Colonic mucosa (tissue), 4 donors: ENCODE results near the gene AFF3. TPM values are rescaled to one million over a fixed set of nuclear protein-coding genes. Genes with fewer than 3 reads are reported as not detected.

Experiments
- DNase-seq: peaks from one replicate; pipeline ENCODE4 v3.0.0-alpha.2; 2020
- H3K27ac ChIP-seq: fragments of 200-600 bp; one replicate; pipeline ENCODE4 v1.8.0; 2021
- H3K27me3 ChIP-seq: fragments of 200-600 bp; one replicate; pipeline ENCODE4 v1.8.0; 2021
- H3K36me3 ChIP-seq: fragments of 200-600 bp; one replicate; pipeline ENCODE4 v1.8.0; 2021
- H3K4me1 ChIP-seq: fragments of 200-600 bp; one replicate; pipeline ENCODE4 v1.8.0; 2021; ENCODE audit warnings: mild to moderate bottlenecking
- H3K4me3 ChIP-seq: fragments of 200-600 bp; one replicate; pipeline ENCODE4 v1.8.0; 2021
- H3K9ac ChIP-seq, 2 donors: one replicate each; pipeline ENCODE4 v1.7.0; 2013; ENCODE audit warnings: control low read depth in 2 of 2, low read depth in 2 of 2, low read length in 2 of 2
- H3K9me3 ChIP-seq: fragments of 200-600 bp; one replicate; pipeline ENCODE4 v1.8.0; 2021
- intact Hi-C: fragments of 100-400 bp; cut with DNase I; formaldehyde crosslinking; loops from one replicate; pipeline ENCODE4 v1.14.1; 2022
- total RNA-seq, 2 donors: library from RNA; stranded (reverse); fragmentation: NEBNext Ultra II Directional in 1 of 2; extraction: Animal tissue kit (Norgen Biotek cat#: 25700) in 1 of 2; gene quantifications; one replicate each; pipeline ENCODE4 v1.2.1, GENCODE V29; 2021
- TF ChIP-seq, protein P1 (sequence below): fragments of 200-600 bp; IDR thresholded peaks from one replicate; pipeline ENCODE4 v1.8.0; 2022; ENCODE audit warnings: antibody characterized with exemption, mild to moderate bottlenecking
- donor health status: healthy.
- donor health status: DM: no; HTN: no; CAD: no.
- donor health status: DM: no; HTN: no; CAD: no.

The AFF3 gene
- total RNA-seq, 2 donors from 2014 or later = 0.86 to 2.6 TPM

DNA sequence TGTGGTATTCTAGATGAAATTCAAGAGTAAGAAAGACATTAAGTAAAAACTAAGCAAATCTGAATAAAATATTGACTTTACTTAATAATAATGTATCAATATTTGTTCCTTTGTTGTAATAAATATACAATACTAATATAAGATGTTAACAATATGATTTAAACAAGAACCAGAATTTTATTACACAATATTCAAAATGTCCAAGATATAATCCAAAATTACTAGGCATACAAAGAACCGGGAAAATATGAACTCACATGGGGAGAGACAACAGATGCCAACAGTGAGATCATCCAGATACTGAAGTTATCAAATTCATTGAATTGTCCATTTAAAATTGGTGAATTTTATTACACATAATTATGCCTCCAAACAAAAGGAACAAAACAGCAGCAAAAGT is 286.3 kb downstream of the AFF3 start:
- Histone ChIP-seq H3K36me3 (no peaks in the 10 kb centered on the region), H3K27ac (no peak overlapping the region), H3K9me3 (no peaks in the 10 kb centered on the region), H3K4me1 (no peaks in the 10 kb centered on the region), H3K4me3 (no peak overlapping the region), H3K27me3 (no peaks in the 10 kb centered on the region), H3K9ac (no peak overlapping the region)
- intact Hi-C loops = no loop called here
- TF ChIP-seq, protein P1, sequence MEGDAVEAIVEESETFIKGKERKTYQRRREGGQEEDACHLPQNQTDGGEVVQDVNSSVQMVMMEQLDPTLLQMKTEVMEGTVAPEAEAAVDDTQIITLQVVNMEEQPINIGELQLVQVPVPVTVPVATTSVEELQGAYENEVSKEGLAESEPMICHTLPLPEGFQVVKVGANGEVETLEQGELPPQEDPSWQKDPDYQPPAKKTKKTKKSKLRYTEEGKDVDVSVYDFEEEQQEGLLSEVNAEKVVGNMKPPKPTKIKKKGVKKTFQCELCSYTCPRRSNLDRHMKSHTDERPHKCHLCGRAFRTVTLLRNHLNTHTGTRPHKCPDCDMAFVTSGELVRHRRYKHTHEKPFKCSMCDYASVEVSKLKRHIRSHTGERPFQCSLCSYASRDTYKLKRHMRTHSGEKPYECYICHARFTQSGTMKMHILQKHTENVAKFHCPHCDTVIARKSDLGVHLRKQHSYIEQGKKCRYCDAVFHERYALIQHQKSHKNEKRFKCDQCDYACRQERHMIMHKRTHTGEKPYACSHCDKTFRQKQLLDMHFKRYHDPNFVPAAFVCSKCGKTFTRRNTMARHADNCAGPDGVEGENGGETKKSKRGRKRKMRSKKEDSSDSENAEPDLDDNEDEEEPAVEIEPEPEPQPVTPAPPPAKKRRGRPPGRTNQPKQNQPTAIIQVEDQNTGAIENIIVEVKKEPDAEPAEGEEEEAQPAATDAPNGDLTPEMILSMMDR = no peak
- no peak for DNase-seq

DNA sequence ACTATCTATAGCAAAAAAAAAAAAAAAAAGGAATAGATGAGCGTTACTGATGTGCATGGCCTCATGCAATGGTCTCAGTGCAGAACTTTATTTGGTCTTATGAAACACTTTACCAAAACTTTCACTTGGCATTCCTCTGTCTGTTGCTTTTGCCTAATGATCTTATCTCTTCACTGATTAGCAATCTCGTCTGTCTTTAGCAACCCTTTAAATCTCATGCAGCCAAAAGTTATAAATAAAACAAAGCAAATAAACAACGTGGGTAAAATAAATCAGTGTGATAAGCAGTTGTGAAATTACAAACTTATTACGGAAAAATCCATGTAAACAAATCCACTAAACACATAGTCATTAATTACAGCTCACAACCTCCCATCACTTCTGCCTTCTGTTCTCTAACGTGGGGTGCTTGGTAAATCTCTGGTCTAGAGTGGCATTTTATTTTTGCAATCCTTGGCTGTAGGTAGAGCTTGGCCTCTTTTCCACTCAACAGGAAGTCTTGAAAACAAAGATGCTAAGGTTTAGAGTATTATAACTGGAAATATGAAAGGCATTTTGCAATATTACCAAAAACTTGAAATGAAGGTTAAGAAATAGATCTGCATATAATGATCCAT is 288.0 kb downstream of the AFF3 start:
- H3K9ac ChIP-seq = no peak overlapping the region
- no peaks in the 10 kb centered on the region for H3K36me3 ChIP-seq
- H3K4me1 ChIP-seq = no peaks in the 10 kb centered on the region
- no peak for DNase-seq
- H3K27me3 ChIP-seq = no peaks in the 10 kb centered on the region
- H3K9me3 ChIP-seq = no peaks in the 10 kb centered on the region
- no peak overlapping the region for H3K4me3 ChIP-seq
- TF ChIP-seq, protein P1 = no peak
- no peak overlapping the region for H3K27ac ChIP-seq
- intact Hi-C loops = no loop called here

DNA sequence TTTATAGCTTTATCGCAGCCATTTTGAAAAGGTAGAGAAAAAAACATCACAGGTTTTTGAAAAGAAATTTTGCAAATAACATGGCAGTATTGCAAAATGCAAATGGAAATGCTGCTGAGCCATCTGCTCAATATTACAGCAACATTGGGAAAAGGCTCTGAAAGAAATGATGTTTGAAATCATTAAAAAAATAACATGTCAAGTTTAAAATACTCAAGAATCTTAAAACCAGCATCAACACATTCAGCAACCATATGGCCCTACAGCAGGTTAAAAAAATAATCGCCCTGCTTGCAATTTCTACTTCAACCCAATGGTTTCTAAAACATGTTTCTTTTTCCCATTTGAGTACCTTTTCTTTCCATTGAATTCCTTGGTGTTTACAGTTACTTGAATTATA is 289.4 kb downstream of the AFF3 start:
- Histone ChIP-seq H3K36me3 (no peaks in the 10 kb centered on the region), H3K9ac (no peak overlapping the region), H3K27ac (no peak overlapping the region), H3K4me3 (no peak overlapping the region), H3K9me3 (no peaks in the 10 kb centered on the region), H3K27me3 (no peaks in the 10 kb centered on the region), H3K4me1 (no peaks in the 10 kb centered on the region)
- DNase-seq = no peak
- intact Hi-C loops = no loop called here
- TF ChIP-seq, protein P1 = no peak

DNA sequence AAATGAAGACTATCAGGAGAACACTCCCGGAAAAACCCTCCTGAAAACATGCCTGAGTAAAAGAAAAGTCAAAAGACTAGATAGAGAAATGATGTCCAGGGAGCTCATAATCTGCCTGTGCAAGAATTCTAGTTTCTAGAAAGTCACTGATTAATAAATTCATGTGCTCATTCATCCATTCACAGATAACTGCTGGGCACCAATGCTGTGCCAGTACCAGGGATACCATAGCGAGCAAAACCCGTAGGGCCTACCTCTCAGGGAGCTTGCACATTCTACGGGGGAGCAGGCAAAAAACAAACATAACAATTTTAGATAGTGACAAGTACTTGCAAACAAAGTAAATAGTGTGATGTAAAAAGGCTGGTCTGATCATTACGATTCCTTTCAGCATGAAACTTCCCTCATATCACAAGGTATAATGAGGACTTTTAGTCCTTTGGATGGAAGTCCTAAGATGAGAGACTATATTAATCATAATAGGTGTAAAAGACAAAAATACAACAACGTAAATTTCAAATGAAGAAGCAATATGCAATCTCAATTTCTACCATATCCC is 289.9 kb downstream of the AFF3 start:
- no peak overlapping the region for H3K9ac ChIP-seq
- H3K4me1 ChIP-seq = no peaks in the 10 kb centered on the region
- no peaks in the 10 kb centered on the region for H3K9me3 ChIP-seq
- intact Hi-C loops = no loop called here
- TF ChIP-seq, protein P1 = no peak
- H3K27me3 ChIP-seq = no peaks in the 10 kb centered on the region
- no peak overlapping the region for H3K27ac ChIP-seq
- H3K4me3 ChIP-seq = no peak overlapping the region
- no peaks in the 10 kb centered on the region for H3K36me3 ChIP-seq
- no peak for DNase-seq

DNA sequence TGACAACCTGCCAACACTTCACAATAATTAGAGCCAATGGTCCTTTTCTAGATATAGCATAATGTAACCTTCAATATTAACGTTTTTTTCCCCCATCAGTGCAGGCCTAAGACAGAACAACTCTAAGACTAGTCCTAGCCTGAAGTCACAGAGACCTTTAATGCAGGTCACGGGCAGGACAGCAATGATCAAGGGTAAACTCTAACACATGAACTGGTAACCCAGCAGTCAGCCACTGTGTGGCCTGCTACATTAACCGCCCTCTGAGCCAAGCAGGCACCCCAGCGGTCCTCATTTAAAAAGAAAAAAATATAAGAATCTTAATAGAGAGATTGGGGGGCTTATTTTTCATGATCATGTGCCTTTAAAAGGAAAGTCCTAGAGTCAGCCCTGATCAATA is 290.6 kb downstream of the AFF3 start:
- Histone ChIP-seq H3K36me3 (no peaks in the 10 kb centered on the region), H3K4me3 (no peak overlapping the region), H3K9me3 (no peaks in the 10 kb centered on the region), H3K4me1 (no peaks in the 10 kb centered on the region), H3K27me3 (no peaks in the 10 kb centered on the region), H3K27ac (no peak overlapping the region), H3K9ac (no peak overlapping the region)
- intact Hi-C loops = no loop called here
- TF ChIP-seq, protein P1 = no peak
- no peak for DNase-seq
